Fibroblast of skin of left quadriceps (primary cell): ENCODE results near the gene S100A8.

ENCODE experiments used
- DNase-seq, 2 experiments: peaks; one replicate each; pipeline ENCODE4 v3.0.0-alpha.2; 2013; ENCODE audit warnings: low read depth in 2 of 2

S100A8 gene

GRCh38 chr1:153389973-153390879 is 647 bp downstream of the S100A8 start:
- DNase-seq, result no peak

- no peak for DNase-seq
Measured at GRCh38 chr1:153389401-153389800, 1.5 kb downstream of the S100A8 start.

- DNase-seq, result no peak
Measured at GRCh38 chr1:153387785-153388184, 3.1 kb downstream of the S100A8 start.

GRCh38 chr1:153387001-153387400 is 3.9 kb downstream of the S100A8 start:
- no peak for DNase-seq

- no peak for DNase-seq
Measured at GRCh38 chr1:153386500-153386901, 4.4 kb downstream of the S100A8 start.

GRCh38 chr1:153384958-153385580 is 5.8 kb downstream of the S100A8 start:
- DNase-seq, result no peak

- DNase-seq, result no peak
Measured at GRCh38 chr1:153380711-153381110, 10.2 kb downstream of the S100A8 start.

- no peak for DNase-seq
Measured at GRCh38 chr1:153379591-153379990, 11.3 kb downstream of the S100A8 start.

- peak; percentile 60 to 61 for DNase-seq
Measured at GRCh38 chr1:153375511-153375910, 15.4 kb downstream of the S100A8 start, which contains the start of gene S100A12. Gene S100A12, minus strand, starts transcription at chr1:153375621. Its CDS starts 1,029 bp downstream, at chr1:153374592.

GRCh38 chr1:153374071-153374470 is 16.8 kb downstream of the S100A8 start:
- no peak for DNase-seq

GRCh38 chr1:153372571-153372970 is 18.3 kb downstream of the S100A8 start:
- DNase-seq, result no peak

GRCh38 chr1:153371231-153371630 is 19.6 kb downstream of the S100A8 start:
- no peak for DNase-seq

- DNase-seq, result no peak
Measured at GRCh38 chr1:153370146-153370545, 20.7 kb downstream of the S100A8 start.

GRCh38 chr1:153368495-153368894 is 22.4 kb downstream of the S100A8 start:
- DNase-seq, result no peak

GRCh38 chr1:153367090-153367489 is 23.8 kb downstream of the S100A8 start:
- DNase-seq, result no peak

GRCh38 chr1:153366261-153366660 is 24.6 kb downstream of the S100A8 start:
- no peak for DNase-seq

GRCh38 chr1:153365696-153366095 is 25.2 kb downstream of the S100A8 start:
- no peak for DNase-seq

- no peak for DNase-seq
Measured at GRCh38 chr1:153364766-153365666, 25.9 kb downstream of the S100A8 start.

GRCh38 chr1:153364156-153364555 is 26.7 kb downstream of the S100A8 start:
- no peak for DNase-seq

- no peak for DNase-seq
Measured at GRCh38 chr1:153363641-153364040, 27.2 kb downstream of the S100A8 start.

- no peak for DNase-seq
Measured at GRCh38 chr1:153362187-153362775, 28.6 kb downstream of the S100A8 start.
